Neural progenitor cell (in vitro differentiated cells): Measurements from ENCODE around the gene KCNJ16. TPM values are rescaled to one million over a fixed set of nuclear protein-coding genes. Genes with fewer than 3 reads are reported as not detected.

Experiments
- DNase-seq: peaks from one replicate; pipeline ENCODE4 v3.0.0-alpha.2; 2016; ENCODE audit warnings: low spot score
- H2AFZ ChIP-seq: fragments of 200-600 bp; sonication (generic); replicated peaks from 2 replicates; pipeline ENCODE4 v1.6.1; 2016; ENCODE audit warnings: antibody characterized with exemption
- H3F3A ChIP-seq: fragments of 200-600 bp; sonication (generic); 2 replicates; pipeline ENCODE4 v1.6.1; 2016; ENCODE audit warnings: antibody characterized with exemption, low read depth
- H3K27ac ChIP-seq: fragments of 200-600 bp; sonication (generic); 2 replicates; pipeline ENCODE4 v1.5.1; 2016; ENCODE audit warnings: mild to moderate bottlenecking
- H3K27me3 ChIP-seq: fragments of 200-600 bp; sonication (generic); 2 replicates; pipeline ENCODE4 v1.6.1; 2016; ENCODE audit warnings: mild to moderate bottlenecking, moderate library complexity
- H3K36me3 ChIP-seq: fragments of 200-600 bp; sonication (generic); 2 replicates; pipeline ENCODE4 v1.5.1; 2016
- H3K4me1 ChIP-seq: fragments of 200-600 bp; sonication (generic); 2 replicates; pipeline ENCODE4 v1.6.1; 2016; ENCODE audit warnings: mixed run types
- H3K4me2 ChIP-seq: fragments of 200-600 bp; sonication (generic); 2 replicates; pipeline ENCODE4 v1.6.1; 2016
- H3K4me3 ChIP-seq: fragments of 200-600 bp; sonication (generic); 2 replicates; pipeline ENCODE4 v1.5.1; 2016
- H3K79me2 ChIP-seq: fragments of 200-600 bp; sonication (generic); 2 replicates; pipeline ENCODE4 v1.6.1; 2016; ENCODE audit warnings: low read depth
- H3K9ac ChIP-seq: fragments of 200-600 bp; sonication (generic); 2 replicates; pipeline ENCODE4 v1.6.1; 2016
- H3K9me3 ChIP-seq: fragments of 200-600 bp; sonication (generic); 2 replicates; pipeline ENCODE4 v1.5.1; 2016; ENCODE audit warnings: low read depth
- H4K20me1 ChIP-seq: fragments of 200-600 bp; sonication (generic); 2 replicates; pipeline ENCODE4 v1.6.1; 2016; ENCODE audit warnings: low read depth
- H3K27ac Mint-ChIP-seq: 3 replicates; pipeline ENCODE4 v1.8.0; 2021; ENCODE audit warnings: mixed read lengths
- H3K27me3 Mint-ChIP-seq: 2 replicates; pipeline ENCODE4 v1.8.0; 2022; ENCODE audit warnings: low read depth, mild to moderate bottlenecking, inconsistent platforms, moderate library complexity, mixed read lengths; ENCODE audit not compliant: insufficient read depth
- H3K36me3 Mint-ChIP-seq: 3 replicates; pipeline ENCODE4 v1.8.0; 2021; ENCODE audit warnings: mixed read lengths
- H3K4me1 Mint-ChIP-seq: 3 replicates; pipeline ENCODE4 v1.8.0; 2021; ENCODE audit warnings: mixed read lengths
- H3K4me3 Mint-ChIP-seq: 3 replicates; pipeline ENCODE4 v1.8.0; 2021; ENCODE audit warnings: mild to moderate bottlenecking, moderate library complexity, mixed read lengths
- H3K9me3 Mint-ChIP-seq: 3 replicates; pipeline ENCODE4 v1.8.0; 2020; ENCODE audit warnings: mixed read lengths
- CTCF ChIP-seq: fragments of 200-600 bp; sonication (generic); IDR thresholded peaks from 2 replicates; pipeline ENCODE4 v1.5.1; 2017; ENCODE audit warnings: antibody characterized with exemption, mild to moderate bottlenecking
- EZH2 ChIP-seq: fragments of 200-600 bp; sonication (generic); IDR thresholded peaks from 2 replicates; pipeline ENCODE4 v1.6.1; 2017; ENCODE audit warnings: antibody characterized with exemption, mild to moderate bottlenecking, moderate library complexity
- EZH2phosphoT487 ChIP-seq: fragments of 200-600 bp; sonication (generic); IDR thresholded peaks from 2 replicates; pipeline ENCODE4 v1.6.1; 2017; ENCODE audit warnings: antibody characterized with exemption
- total RNA-seq: library from RNA; depleted of rRNA; stranded (reverse); fragments of >200 nt; gene quantifications from 2 replicates; pipeline ENCODE4 v1.2.3, GENCODE V29; 2015; ENCODE audit warnings: low replicate concordance

The KCNJ16 gene
- total RNA-seq, 1 donor from 2014 or later, result not detected

DNA sequence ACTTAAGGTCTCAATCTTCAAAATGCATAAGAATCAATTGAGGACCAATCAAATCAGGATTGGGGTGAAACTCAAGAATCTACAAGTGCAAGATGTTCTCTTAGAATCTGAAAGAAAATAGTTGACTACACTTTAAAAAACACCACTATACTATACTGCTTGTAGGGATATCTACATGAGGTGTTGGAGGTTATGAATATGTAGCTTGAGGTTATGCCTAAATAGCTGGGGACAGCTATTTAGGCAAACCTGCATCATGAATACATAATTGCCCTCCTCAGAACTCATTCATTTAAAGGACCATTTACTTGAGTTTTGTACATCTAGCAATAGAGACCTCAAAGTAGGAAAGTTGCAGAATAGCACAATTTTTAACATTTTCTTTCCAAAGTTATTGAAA lies 40.1 kb downstream of the KCNJ16 start:
- Histone ChIP-seq H3K9me3 (no peaks in the 10 kb centered on the region), H3K27me3 (no peaks in the 10 kb centered on the region), H3K4me3 (no peak overlapping the region), H3K36me3 (no peaks in the 10 kb centered on the region), H3F3A (no peaks in the 10 kb centered on the region), H2AFZ (no peak overlapping the region), H4K20me1 (no peaks in the 10 kb centered on the region), H3K4me1 (no peaks in the 10 kb centered on the region), H3K4me2 (no peak overlapping the region), H3K9ac (no peak overlapping the region), H3K79me2 (no peaks in the 10 kb centered on the region), H3K27ac (no peak overlapping the region)
- no peak for DNase-seq
- peaks cover 2% of the 10 kb centered on the region for H3K27me3 Mint-ChIP-seq
- peaks cover 11% of the 10 kb centered on the region for H3K4me1 Mint-ChIP-seq
- H3K4me3 Mint-ChIP-seq, result no peak overlapping the region
- H3K27ac Mint-ChIP-seq, result no peak overlapping the region
- no peaks in the 10 kb centered on the region for H3K36me3 Mint-ChIP-seq
- no peak for TF ChIP-seq EZH2
- TF ChIP-seq CTCF, result no peak
- TF ChIP-seq EZH2phosphoT487, result no peak
- peaks cover 2% of the 10 kb centered on the region for H3K9me3 Mint-ChIP-seq

DNA sequence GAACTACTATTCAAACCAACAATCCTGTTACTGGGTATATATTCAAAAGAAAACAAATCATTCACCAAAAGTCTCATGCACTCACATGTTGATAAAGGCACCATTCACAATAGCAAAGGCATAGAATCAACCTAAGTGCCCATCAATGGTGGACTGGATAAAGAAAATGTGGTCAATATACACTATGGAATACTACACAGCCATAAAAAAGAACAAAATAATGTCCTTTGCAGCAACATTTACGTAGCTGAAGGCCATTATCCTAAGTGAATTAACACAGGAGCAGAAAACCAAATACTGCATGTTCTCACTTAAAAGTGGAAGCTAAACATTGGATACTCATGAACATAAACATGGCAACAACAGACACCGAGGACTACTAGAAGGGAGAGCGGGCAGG lies 41.9 kb downstream of the KCNJ16 start:
- Histone ChIP-seq H3F3A (no peaks in the 10 kb centered on the region), H3K4me1 (no peaks in the 10 kb centered on the region), H3K4me3 (no peak overlapping the region), H3K27ac (no peak overlapping the region), H3K9ac (no peak overlapping the region), H4K20me1 (no peaks in the 10 kb centered on the region), H3K36me3 (no peaks in the 10 kb centered on the region), H3K79me2 (no peaks in the 10 kb centered on the region), H2AFZ (no peak overlapping the region), H3K27me3 (no peaks in the 10 kb centered on the region), H3K4me2 (no peak overlapping the region), H3K9me3 (no peaks in the 10 kb centered on the region)
- H3K9me3 Mint-ChIP-seq, result no peaks in the 10 kb centered on the region
- H3K27ac Mint-ChIP-seq, result no peak overlapping the region
- no peak overlapping the region for H3K4me3 Mint-ChIP-seq
- TF ChIP-seq EZH2 (no peak), CTCF (no peak), EZH2phosphoT487 (no peak)
- no peak for DNase-seq
- H3K27me3 Mint-ChIP-seq, result no peaks in the 10 kb centered on the region
- H3K4me1 Mint-ChIP-seq, result peaks cover 3% of the 10 kb centered on the region
- no peaks in the 10 kb centered on the region for H3K36me3 Mint-ChIP-seq

GRCh38 chr17:70119545-70119944 lies 44.5 kb downstream of the KCNJ16 start:
- TF ChIP-seq CTCF (no peak), EZH2phosphoT487 (no peak), EZH2 (no peak)
- Histone ChIP-seq H2AFZ (no peak overlapping the region), H3K4me1 (no peaks in the 10 kb centered on the region)

More at GRCh38 chr17:70119545-70119944, 44.5 kb downstream of the KCNJ16 start:
- Mint-ChIP-seq H3K9me3 (no peaks in the 10 kb centered on the region), H3K36me3 (no peaks in the 10 kb centered on the region), H3K4me1 (no peaks in the 10 kb centered on the region), H3K27ac (no peak overlapping the region), H3K4me3 (no peak overlapping the region), H3K27me3 (no peaks in the 10 kb centered on the region)
- Histone ChIP-seq H4K20me1 (no peaks in the 10 kb centered on the region), H3K79me2 (no peaks in the 10 kb centered on the region), H3F3A (no peaks in the 10 kb centered on the region), H3K4me2 (no peak overlapping the region), H3K27ac (no peak overlapping the region), H3K9me3 (no peaks in the 10 kb centered on the region), H3K27me3 (no peaks in the 10 kb centered on the region), H3K36me3 (no peaks in the 10 kb centered on the region), H3K9ac (no peak overlapping the region), H3K4me3 (no peak overlapping the region)
- DNase-seq, result no peak
